Glutamatergic neuron (in vitro differentiated cells): Measurements from ENCODE around the gene GUK1. TPM values are rescaled to one million over a fixed set of nuclear protein-coding genes. Genes with fewer than 3 reads are reported as not detected.

Experiments used
- DNase-seq: peaks from one replicate; pipeline ENCODE4 v3.0.0; 2022
- H3K27ac Mint-ChIP-seq: one replicate; pipeline ENCODE4 v1.8.0; 2020; ENCODE audit warnings: mild to moderate bottlenecking, mixed read lengths, inconsistent platforms; ENCODE audit not compliant: unreplicated experiment
- H3K27me3 Mint-ChIP-seq: one replicate; pipeline ENCODE4 v1.8.0; 2020; ENCODE audit warnings: mild to moderate bottlenecking, moderate library complexity, mixed read lengths, inconsistent platforms; ENCODE audit not compliant: unreplicated experiment
- H3K36me3 Mint-ChIP-seq: one replicate; pipeline ENCODE4 v1.8.0; 2020; ENCODE audit warnings: mild to moderate bottlenecking, mixed read lengths, inconsistent platforms; ENCODE audit not compliant: unreplicated experiment
- H3K4me1 Mint-ChIP-seq: one replicate; pipeline ENCODE4 v1.8.0; 2020; ENCODE audit warnings: mild to moderate bottlenecking, low read depth, mixed read lengths, inconsistent platforms; ENCODE audit not compliant: unreplicated experiment
- H3K4me3 Mint-ChIP-seq: one replicate; pipeline ENCODE4 v1.8.0; 2020; ENCODE audit warnings: mild to moderate bottlenecking, mixed read lengths, inconsistent platforms; ENCODE audit not compliant: unreplicated experiment
- H3K9me3 Mint-ChIP-seq: one replicate; pipeline ENCODE4 v1.8.0; 2020; ENCODE audit warnings: mild to moderate bottlenecking, moderate library complexity, mixed read lengths, inconsistent platforms; ENCODE audit not compliant: unreplicated experiment
- total RNA-seq: library from RNA; stranded (reverse); fragmentation: NEBNext Ultra II Directional; extraction: Animal tissue kit (Norgen Biotek cat#: 25700); gene quantifications from one replicate; pipeline ENCODE4 v1.2.1, GENCODE V29; 2021; ENCODE audit not compliant: unreplicated experiment
- TF ChIP-seq, protein P1 (sequence below): fragments of 200-600 bp; sonication (generic); IDR thresholded peaks from one replicate; pipeline ENCODE4 v1.5.0; 2021; ENCODE audit not compliant: partially characterized antibody, unreplicated experiment

GUK1 gene
- total RNA-seq, 1 donor from 2014 or later: 128 TPM

DNA sequence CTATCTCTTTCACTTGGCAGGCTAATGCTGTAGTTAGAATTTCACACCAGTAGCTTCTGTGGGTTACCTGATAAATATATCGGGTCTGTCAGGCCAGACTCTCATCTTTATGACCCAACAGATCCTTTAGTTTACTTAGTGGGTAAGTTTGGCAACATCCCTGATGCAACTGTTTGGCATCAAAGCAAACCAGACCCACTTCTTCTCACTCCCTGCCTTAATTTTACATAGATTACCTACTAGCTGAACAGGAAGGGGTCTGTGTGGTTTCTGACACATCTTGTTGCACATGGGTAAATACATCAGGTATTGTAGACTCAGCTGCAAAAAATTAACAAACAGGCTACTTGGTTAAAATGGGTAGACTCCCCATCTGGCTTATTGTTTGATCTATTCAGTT is 3.2 kb upstream of the GUK1 start:
- Mint-ChIP-seq H3K27ac (no peak overlapping the region), H3K36me3 (no peaks in the 10 kb centered on the region), H3K4me1 (no peaks in the 10 kb centered on the region), H3K9me3 (peaks cover 7% of the 10 kb centered on the region), H3K4me3 (no peak overlapping the region), H3K27me3 (peaks cover 10% of the 10 kb centered on the region)
- TF ChIP-seq, protein P1, sequence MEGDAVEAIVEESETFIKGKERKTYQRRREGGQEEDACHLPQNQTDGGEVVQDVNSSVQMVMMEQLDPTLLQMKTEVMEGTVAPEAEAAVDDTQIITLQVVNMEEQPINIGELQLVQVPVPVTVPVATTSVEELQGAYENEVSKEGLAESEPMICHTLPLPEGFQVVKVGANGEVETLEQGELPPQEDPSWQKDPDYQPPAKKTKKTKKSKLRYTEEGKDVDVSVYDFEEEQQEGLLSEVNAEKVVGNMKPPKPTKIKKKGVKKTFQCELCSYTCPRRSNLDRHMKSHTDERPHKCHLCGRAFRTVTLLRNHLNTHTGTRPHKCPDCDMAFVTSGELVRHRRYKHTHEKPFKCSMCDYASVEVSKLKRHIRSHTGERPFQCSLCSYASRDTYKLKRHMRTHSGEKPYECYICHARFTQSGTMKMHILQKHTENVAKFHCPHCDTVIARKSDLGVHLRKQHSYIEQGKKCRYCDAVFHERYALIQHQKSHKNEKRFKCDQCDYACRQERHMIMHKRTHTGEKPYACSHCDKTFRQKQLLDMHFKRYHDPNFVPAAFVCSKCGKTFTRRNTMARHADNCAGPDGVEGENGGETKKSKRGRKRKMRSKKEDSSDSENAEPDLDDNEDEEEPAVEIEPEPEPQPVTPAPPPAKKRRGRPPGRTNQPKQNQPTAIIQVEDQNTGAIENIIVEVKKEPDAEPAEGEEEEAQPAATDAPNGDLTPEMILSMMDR: no peak
- no peak for DNase-seq

DNA sequence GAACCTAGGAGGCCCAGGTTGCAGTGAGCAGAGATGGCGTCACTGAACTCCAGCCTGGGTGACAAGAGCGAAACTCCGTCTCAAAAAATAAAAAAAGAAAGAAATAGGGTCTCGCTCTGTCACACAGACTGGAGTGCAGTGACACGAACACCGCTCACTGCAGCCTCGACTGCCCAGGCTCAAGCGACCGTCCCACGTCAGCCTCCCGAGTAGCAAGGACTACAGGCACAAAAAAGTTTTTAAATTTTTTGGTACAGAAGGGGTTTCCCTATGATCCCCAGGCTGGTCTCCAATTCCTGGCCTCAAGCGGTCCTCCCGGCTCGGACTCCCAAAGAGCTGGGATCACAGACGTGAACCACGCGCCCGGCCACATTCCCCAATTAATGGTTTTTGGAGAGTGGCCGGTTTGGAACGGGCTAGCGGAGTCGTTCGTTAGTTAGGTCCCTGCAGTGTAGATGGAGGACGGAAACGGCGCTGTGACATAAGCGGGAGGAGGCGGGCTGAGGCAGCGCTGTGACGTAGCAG is 611 bp upstream of the GUK1 start:
- Mint-ChIP-seq H3K4me3 (peak overlapping the region; percentile 88), H3K4me1 (peaks cover 12% of the 10 kb centered on the region), H3K27ac (peak overlapping the region; percentile 88), H3K36me3 (no peaks in the 10 kb centered on the region), H3K9me3 (peaks cover 14% of the 10 kb centered on the region), H3K27me3 (peaks cover 11% of the 10 kb centered on the region)
- DNase-seq: no peak
- TF ChIP-seq, protein P1: no peak

- Mint-ChIP-seq H3K36me3 (no peaks in the 10 kb centered on the region), H3K27me3 (peaks cover 12% of the 10 kb centered on the region), H3K4me3 (peak overlapping the region; percentile 93), H3K4me1 (peaks cover 12% of the 10 kb centered on the region), H3K27ac (peak overlapping the region; percentile 75), H3K9me3 (peaks cover 14% of the 10 kb centered on the region)
- DNase-seq: peak; percentile 17
- TF ChIP-seq, protein P1: no peak
Observed at GRCh38 chr1:228140724-228141225, 696 bp downstream of the GUK1 start.

GRCh38 chr1:228141226-228142044 is 1.4 kb downstream of the GUK1 start:
- peaks cover 14% of the 10 kb centered on the region for H3K9me3 Mint-ChIP-seq
- TF ChIP-seq, protein P1: no peak
- peaks cover 14% of the 10 kb centered on the region for H3K27me3 Mint-ChIP-seq
- peak overlapping the region; percentile 93 for H3K4me3 Mint-ChIP-seq
- no peaks in the 10 kb centered on the region for H3K36me3 Mint-ChIP-seq
- peak overlapping the region; percentile 75 for H3K27ac Mint-ChIP-seq
- DNase-seq: no peak
- H3K4me1 Mint-ChIP-seq: peaks cover 12% of the 10 kb centered on the region
